GM04504 (cell line): Measurements from ENCODE around the gene DRC7.
"Not testable (repeated sequence)": the region's sequence is repeated elsewhere in the genome, so short reads cannot be mapped to it uniquely, and the experiment has no call there.

Source experiments
- DNase-seq: peaks from one replicate; pipeline ENCODE4 v3.0.0-alpha.2; 2012; ENCODE audit warnings: low read depth

DRC7 gene

GRCh38 chr16:57735755-57736418 lies 41.3 kb downstream of the DRC7 start, which contains the start of gene KATNB1:
Gene KATNB1, plus strand, starts transcription at chr16:57735770. Its CDS starts 1,474 bp downstream, at chr16:57737244.
- no peak for DNase-seq

GRCh38 chr16:57736419-57737351 lies 42.1 kb downstream of the DRC7 start:
- DNase-seq, result peak; percentile 40

- DNase-seq, result no peak
These were observed 44.2 kb downstream of the DRC7 start for GRCh38 chr16:57738844-57739243.

GRCh38 chr16:57739756-57740422 lies 45.3 kb downstream of the DRC7 start:
- DNase-seq, result no peak

GRCh38 chr16:57740423-57741071 lies 45.9 kb downstream of the DRC7 start:
- no peak for DNase-seq

- no peak for DNase-seq
These were observed 47.1 kb downstream of the DRC7 start for GRCh38 chr16:57741660-57742191.

- no peak for DNase-seq
These were observed 47.9 kb downstream of the DRC7 start for GRCh38 chr16:57742543-57742942.

GRCh38 chr16:57743458-57743857 lies 48.9 kb downstream of the DRC7 start:
- DNase-seq, result no peak

- DNase-seq, result no peak
These were observed 49.5 kb downstream of the DRC7 start for GRCh38 chr16:57743886-57744641.

- DNase-seq, result no peak
These were observed 50.0 kb downstream of the DRC7 start for GRCh38 chr16:57744642-57744903.

GRCh38 chr16:57745768-57746167 lies 51.2 kb downstream of the DRC7 start:
- no peak for DNase-seq

- DNase-seq, result not testable (repeated sequence)
These were observed 51.7 kb downstream of the DRC7 start for GRCh38 chr16:57746316-57746715.

GRCh38 chr16:57747091-57747490 lies 52.5 kb downstream of the DRC7 start:
- DNase-seq, result no peak

- DNase-seq, result no peak
These were observed 52.9 kb downstream of the DRC7 start for GRCh38 chr16:57747496-57747895.

- no peak for DNase-seq
These were observed 53.4 kb downstream of the DRC7 start for GRCh38 chr16:57747996-57748395.

GRCh38 chr16:57748596-57748995 lies 54.0 kb downstream of the DRC7 start:
- DNase-seq, result no peak

GRCh38 chr16:57749101-57749692 lies 54.6 kb downstream of the DRC7 start:
- no peak for DNase-seq

- no peak for DNase-seq
These were observed 55.3 kb downstream of the DRC7 start for GRCh38 chr16:57749856-57750452.

GRCh38 chr16:57750796-57751538 lies 56.4 kb downstream of the DRC7 start:
- no peak for DNase-seq
